Vagina (tissue), 2 donors: ENCODE measurements around the gene PLBD1.

Experiments used
- CTCF ChIP-seq, 3 experiments: fragments of 450-650 bp in 2 of 3; fragments of 200-600 bp in 1 of 3; sonication (generic) in 1 of 3; IDR thresholded peaks; one replicate each; pipeline ENCODE4 v1.5.1; 2017 to 2019; ENCODE audit warnings: antibody characterized with exemption in 3 of 3, mild to moderate bottlenecking in 2 of 3, moderate library complexity in 2 of 3
- POLR2A ChIP-seq, 2 donors: fragments of 450-650 bp; IDR thresholded peaks; one replicate each; pipeline ENCODE4 v1.6.1; 2017; ENCODE audit warnings: antibody characterized with exemption in 2 of 2, mild to moderate bottlenecking in 2 of 2, moderate library complexity in 2 of 2
- POLR2AphosphoS5 ChIP-seq, 2 donors: sonication (generic); formaldehyde crosslinking; IDR thresholded peaks; one replicate each; pipeline ENCODE4 v1.9.0; 2017; ENCODE audit warnings: antibody characterized with exemption in 2 of 2, mild to moderate bottlenecking in 2 of 2, low read depth in 1 of 2; ENCODE audit not compliant: insufficient read depth in 1 of 2

GRCh38 chr12:14537088-14537487 lies 30.6 kb downstream of the PLBD1 start:
- TF ChIP-seq CTCF (IDR thresholded peaks at IDR 0.05) (no peak), POLR2A (IDR thresholded peaks at IDR 0.05) (no peak), POLR2AphosphoS5 (IDR thresholded peaks at IDR 0.05; ENCODE audit: insufficient read depth in 1 of 2, low read depth in 1 of 2) (no peak)
